OCI-LY1 (cell line): Measurements from ENCODE around the gene PLSCR2.

ENCODE experiments used
- EZH2 ChIP-seq: fragments of 200-600 bp; sonication (generic), shearing (Covaris generic); IDR thresholded peaks from 2 replicates; pipeline ENCODE4 v1.8.0; 2017; ENCODE audit warnings: borderline replicate concordance, mixed run types, mild to moderate bottlenecking, antibody characterized with exemption, low read length, moderate library complexity, mixed read lengths
- TF ChIP-seq, protein P1 (sequence below): fragments of 200-600 bp; sonication (generic), shearing (Covaris generic); IDR thresholded peaks from 2 replicates; pipeline ENCODE4 v1.5.1; 2017; ENCODE audit warnings: mild to moderate bottlenecking, antibody characterized with exemption, low read length, moderate library complexity, mixed read lengths

DNA sequence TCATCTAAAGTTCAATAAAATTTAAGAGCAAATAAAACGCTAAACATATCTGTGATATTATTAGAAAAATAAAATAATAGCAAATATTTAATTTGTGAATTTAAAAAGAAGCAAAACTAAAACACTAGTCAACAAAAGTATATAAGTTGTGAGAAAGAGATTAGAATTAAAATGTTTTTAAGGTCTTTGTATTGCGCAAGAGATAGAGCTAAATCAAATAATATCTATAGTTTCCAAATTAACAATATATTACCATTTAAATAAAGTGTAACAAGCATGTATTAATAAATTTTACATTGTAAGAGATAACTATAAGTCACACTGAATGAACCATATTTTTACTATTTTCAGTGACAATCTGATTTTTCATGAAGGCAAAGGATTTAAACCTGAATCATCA, 74.2 kb downstream of the PLSCR2 start:
- TF ChIP-seq, protein P1, sequence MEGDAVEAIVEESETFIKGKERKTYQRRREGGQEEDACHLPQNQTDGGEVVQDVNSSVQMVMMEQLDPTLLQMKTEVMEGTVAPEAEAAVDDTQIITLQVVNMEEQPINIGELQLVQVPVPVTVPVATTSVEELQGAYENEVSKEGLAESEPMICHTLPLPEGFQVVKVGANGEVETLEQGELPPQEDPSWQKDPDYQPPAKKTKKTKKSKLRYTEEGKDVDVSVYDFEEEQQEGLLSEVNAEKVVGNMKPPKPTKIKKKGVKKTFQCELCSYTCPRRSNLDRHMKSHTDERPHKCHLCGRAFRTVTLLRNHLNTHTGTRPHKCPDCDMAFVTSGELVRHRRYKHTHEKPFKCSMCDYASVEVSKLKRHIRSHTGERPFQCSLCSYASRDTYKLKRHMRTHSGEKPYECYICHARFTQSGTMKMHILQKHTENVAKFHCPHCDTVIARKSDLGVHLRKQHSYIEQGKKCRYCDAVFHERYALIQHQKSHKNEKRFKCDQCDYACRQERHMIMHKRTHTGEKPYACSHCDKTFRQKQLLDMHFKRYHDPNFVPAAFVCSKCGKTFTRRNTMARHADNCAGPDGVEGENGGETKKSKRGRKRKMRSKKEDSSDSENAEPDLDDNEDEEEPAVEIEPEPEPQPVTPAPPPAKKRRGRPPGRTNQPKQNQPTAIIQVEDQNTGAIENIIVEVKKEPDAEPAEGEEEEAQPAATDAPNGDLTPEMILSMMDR: no peak
- no peak for TF ChIP-seq EZH2
